Upper lobe of left lung (tissue), 6 donors: ENCODE data around the gene PHF21B. TPM values are rescaled to one million over a fixed set of nuclear protein-coding genes. Genes with fewer than 3 reads are reported as not detected.
A peak's percentile ranks its signal among the peaks of the same experiment; 100 is the strongest.

Experiments
- ATAC-seq, 2 donors: fragments of 200-7000 bp; cut with Tn5 transposase; one replicate each; pipeline ENCODE4 v1.9.1; 2022; ENCODE audit warnings: mild to moderate bottlenecking in 2 of 2, moderate library complexity in 2 of 2; ENCODE audit not compliant: low FRiP score in 2 of 2
- DNase-seq, 2 donors: peaks; one replicate each; pipeline ENCODE4 v3.0.0-alpha.2; 2019 to 2020
- H3K27ac ChIP-seq, 4 donors: fragments of 200-600 bp; sonication (generic); one replicate each; pipeline ENCODE4 v1.5.1; 2016 to 2019
- H3K27me3 ChIP-seq, 4 donors: fragments of 200-600 bp; sonication (generic); one replicate each; pipeline ENCODE4 v1.5.1; 2017 to 2019
- H3K36me3 ChIP-seq, 4 donors: fragments of 200-600 bp; sonication (generic); one replicate each; pipeline ENCODE4 v1.5.1; 2016 to 2019
- H3K4me1 ChIP-seq, 4 donors: fragments of 200-600 bp; sonication (generic); one replicate each; pipeline ENCODE4 v1.5.1; 2018 to 2019
- H3K4me3 ChIP-seq, 4 donors: fragments of 200-600 bp; sonication (generic); one replicate each; pipeline ENCODE4 v1.5.1; 2017 to 2019; ENCODE audit warnings: mild to moderate bottlenecking in 2 of 4, moderate library complexity in 1 of 4
- H3K9me3 ChIP-seq, 4 donors: fragments of 200-600 bp; sonication (generic); one replicate each; pipeline ENCODE4 v1.5.1; 2018 to 2019
- EP300 ChIP-seq, 4 donors: sonication (generic); formaldehyde crosslinking; IDR thresholded peaks; one replicate each; pipeline ENCODE4 v1.5.1; 2017; ENCODE audit warnings: antibody characterized with exemption in 4 of 4, control low read depth in 2 of 4
- POLR2A ChIP-seq, 4 donors: fragments of 450-650 bp; IDR thresholded peaks; one replicate each; pipeline ENCODE4 v1.5.1; 2016 to 2017; ENCODE audit warnings: antibody characterized with exemption in 4 of 4, mild to moderate bottlenecking in 2 of 4
- POLR2AphosphoS5 ChIP-seq, 2 donors: sonication (generic); formaldehyde crosslinking; IDR thresholded peaks; one replicate each; pipeline ENCODE4 v1.5.1; 2017; ENCODE audit warnings: antibody characterized with exemption in 2 of 2
- WGBS, 2 donors: methylation state at CpG; one replicate each; pipeline ENCODE4 v1.1.5; 2017 to 2018; 5-methylcytosine and 5-hydroxymethylcytosine counted together
- total RNA-seq, 6 donors: library from RNA; depleted of rRNA in 4 of 6; stranded (reverse); fragments of >200 nt in 4 of 6; gene quantifications; one replicate each; pipeline versions ENCODE4 v1.1.0 to v1.2.1, GENCODE V29; 2016 to 2021
- TF ChIP-seq, protein P1 (sequence below), 6 experiments: fragments of 450-650 bp in 4 of 6; fragments of 200-600 bp in 2 of 6; sonication (generic) in 2 of 6; IDR thresholded peaks; one replicate each; pipeline ENCODE4 v1.5.1; 2016 to 2019; ENCODE audit warnings: antibody characterized with exemption in 6 of 6
- donor health status: DM: no; HTN: no; CAD: no; lungs with moderate emphysema.
- donor health status: DM: no; HTN: yes; CAD: no; lungs with severe emphysema.

PHF21B gene
- total RNA-seq, 6 donors from 2014 or later: 0.06 to 0.24 TPM; not detected in 4

DNA sequence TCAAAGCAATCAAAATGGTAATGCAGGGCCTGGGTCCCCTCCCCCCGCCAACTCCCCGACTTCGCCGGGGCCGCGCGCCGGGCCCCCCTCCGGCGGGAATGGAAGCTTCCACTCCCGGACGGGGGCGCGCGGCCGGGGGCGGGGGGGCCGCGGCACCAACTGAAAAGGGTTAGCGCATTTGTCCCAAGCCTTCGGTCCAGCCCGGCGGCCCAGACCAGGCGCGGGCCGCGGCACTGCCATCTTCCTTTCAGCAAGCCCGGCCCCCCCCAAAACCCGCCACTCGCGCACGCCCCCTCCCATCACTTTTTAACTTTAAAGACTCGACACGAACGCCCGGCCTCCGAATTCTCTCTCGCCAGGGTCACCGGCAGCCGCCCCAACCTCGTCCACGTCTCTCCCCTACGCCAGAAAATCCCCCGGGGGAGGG is 2.8 kb downstream of the PHF21B start:
- H3K36me3 ChIP-seq: no peaks in the 10 kb centered on the region
- peak overlapping the region in 1 of 4 donors; percentile 47 for H3K27ac ChIP-seq
- peaks cover 28 to 46% (median 35%) of the 10 kb centered on the region in 4 donors for H3K4me1 ChIP-seq
- no peaks in the 10 kb centered on the region for H3K9me3 ChIP-seq
- WGBS, 2 donors: 2% methylated on average over 25 to 33 of the region's 44 CpGs
- no peak for ATAC-seq
- no peak for TF ChIP-seq EP300 (IDR thresholded peaks at IDR 0.05)
- TF ChIP-seq, protein P1, sequence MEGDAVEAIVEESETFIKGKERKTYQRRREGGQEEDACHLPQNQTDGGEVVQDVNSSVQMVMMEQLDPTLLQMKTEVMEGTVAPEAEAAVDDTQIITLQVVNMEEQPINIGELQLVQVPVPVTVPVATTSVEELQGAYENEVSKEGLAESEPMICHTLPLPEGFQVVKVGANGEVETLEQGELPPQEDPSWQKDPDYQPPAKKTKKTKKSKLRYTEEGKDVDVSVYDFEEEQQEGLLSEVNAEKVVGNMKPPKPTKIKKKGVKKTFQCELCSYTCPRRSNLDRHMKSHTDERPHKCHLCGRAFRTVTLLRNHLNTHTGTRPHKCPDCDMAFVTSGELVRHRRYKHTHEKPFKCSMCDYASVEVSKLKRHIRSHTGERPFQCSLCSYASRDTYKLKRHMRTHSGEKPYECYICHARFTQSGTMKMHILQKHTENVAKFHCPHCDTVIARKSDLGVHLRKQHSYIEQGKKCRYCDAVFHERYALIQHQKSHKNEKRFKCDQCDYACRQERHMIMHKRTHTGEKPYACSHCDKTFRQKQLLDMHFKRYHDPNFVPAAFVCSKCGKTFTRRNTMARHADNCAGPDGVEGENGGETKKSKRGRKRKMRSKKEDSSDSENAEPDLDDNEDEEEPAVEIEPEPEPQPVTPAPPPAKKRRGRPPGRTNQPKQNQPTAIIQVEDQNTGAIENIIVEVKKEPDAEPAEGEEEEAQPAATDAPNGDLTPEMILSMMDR (IDR thresholded peaks at IDR 0.05): no peak
- TF ChIP-seq POLR2A (IDR thresholded peaks at IDR 0.05): no peak
- no peak for TF ChIP-seq POLR2AphosphoS5 (IDR thresholded peaks at IDR 0.05)
- peak in 1 of 2 donors; percentile 83 for DNase-seq
- H3K4me3 ChIP-seq: peak overlapping the region in 3 of 4 donors; percentile 39 to 53 (median 49)
- H3K27me3 ChIP-seq: peaks cover 0 to 46% (median 25%) of the 10 kb centered on the region in 4 donors

DNA sequence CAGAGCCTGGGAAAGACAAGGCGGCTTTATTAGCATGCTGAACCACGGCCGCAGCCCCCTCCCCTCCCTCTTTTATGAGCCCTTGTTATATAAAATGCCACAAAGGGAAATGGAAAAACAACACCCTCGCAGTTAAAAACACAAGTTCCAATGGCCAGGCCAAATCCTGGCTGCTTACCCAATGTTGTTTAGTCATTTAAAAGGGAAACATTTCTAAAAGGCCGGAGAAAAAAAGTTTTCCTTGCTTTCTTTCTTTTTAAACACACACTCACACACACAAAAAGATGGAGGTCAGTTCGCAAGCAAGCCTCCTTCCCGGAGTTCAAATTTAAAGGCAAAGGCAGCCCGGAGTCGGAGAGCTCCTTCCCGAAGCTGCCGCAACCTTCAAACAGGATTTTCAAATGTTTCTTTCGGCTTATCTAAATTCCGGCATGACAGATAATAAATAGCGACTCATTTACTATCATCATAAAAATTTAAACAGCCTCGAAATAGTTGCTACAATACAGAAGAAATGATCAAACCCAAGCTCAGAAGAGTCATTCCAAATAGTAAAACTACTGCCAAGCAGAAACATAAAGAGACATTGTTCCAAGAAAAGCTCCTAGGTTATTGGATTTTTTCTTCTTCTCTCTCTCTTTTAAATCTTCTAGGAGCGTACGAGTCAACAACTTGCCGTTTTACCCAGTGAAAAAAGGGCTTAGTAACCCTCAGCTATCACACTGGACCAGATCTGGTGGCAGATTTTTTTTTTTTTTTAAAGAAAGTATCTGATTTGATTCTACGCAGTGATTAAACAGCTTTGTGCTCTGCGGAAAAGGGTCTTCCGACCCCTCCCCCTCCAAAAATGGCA is 3.5 kb downstream of the PHF21B start:
- Histone ChIP-seq H3K9me3 (no peaks in the 10 kb centered on the region), H3K36me3 (no peaks in the 10 kb centered on the region), H3K4me1 (peaks cover 28 to 46% (median 35%) of the 10 kb centered on the region in 4 donors), H3K27ac (no peak overlapping the region), H3K27me3 (peaks cover 0 to 40% (median 23%) of the 10 kb centered on the region in 4 donors), H3K4me3 (peak overlapping the region in 3 of 4 donors; percentile 39 to 53 (median 49))
- no peak for ATAC-seq
- DNase-seq: no peak
- 6 to 8% methylated on average over 21 of the region's 21 CpGs for WGBS, 2 donors
- TF ChIP-seq EP300 (IDR thresholded peaks at IDR 0.05): no peak
- TF ChIP-seq POLR2A (IDR thresholded peaks at IDR 0.05): no peak
- TF ChIP-seq, protein P1 (IDR thresholded peaks at IDR 0.05): no peak
- TF ChIP-seq POLR2AphosphoS5 (IDR thresholded peaks at IDR 0.05): no peak

DNA sequence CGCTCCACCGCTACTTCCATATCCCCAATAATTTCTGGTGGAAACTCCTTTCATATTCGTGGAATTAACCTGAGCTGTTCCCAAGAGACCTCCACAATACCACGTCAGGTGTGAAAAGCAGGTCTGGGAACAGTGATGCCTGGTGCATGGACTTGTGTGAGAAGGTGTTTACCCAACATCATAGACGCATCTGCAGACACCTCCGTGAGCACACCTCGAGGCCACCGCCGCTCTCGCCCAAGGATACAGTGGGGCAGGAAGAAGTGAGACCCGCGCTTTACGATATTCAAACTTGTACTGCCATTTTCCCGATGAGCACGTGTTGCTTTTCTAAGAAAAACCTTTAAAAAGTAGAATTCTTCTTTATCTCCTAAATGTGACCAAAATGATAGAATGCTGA is 8.2 kb downstream of the PHF21B start:
- H3K9me3 ChIP-seq: no peaks in the 10 kb centered on the region
- DNase-seq (no peak), ATAC-seq (no peak)
- no peaks in the 10 kb centered on the region for H3K36me3 ChIP-seq
- peaks cover 0 to 6% (median under 1%) of the 10 kb centered on the region in 4 donors for H3K27me3 ChIP-seq
- WGBS, 2 donors: 89 to 93% methylated on average over 15 of the region's 15 CpGs
- no peak for TF ChIP-seq POLR2A (IDR thresholded peaks at IDR 0.05)
- no peak for TF ChIP-seq EP300 (IDR thresholded peaks at IDR 0.05)
- TF ChIP-seq, protein P1 (IDR thresholded peaks at IDR 0.05): no peak
- TF ChIP-seq POLR2AphosphoS5 (IDR thresholded peaks at IDR 0.05): no peak
- H3K4me1 ChIP-seq: peaks cover 0 to 6% (median 2%) of the 10 kb centered on the region in 4 donors
- no peak overlapping the region for H3K27ac ChIP-seq
- no peak overlapping the region for H3K4me3 ChIP-seq

DNA sequence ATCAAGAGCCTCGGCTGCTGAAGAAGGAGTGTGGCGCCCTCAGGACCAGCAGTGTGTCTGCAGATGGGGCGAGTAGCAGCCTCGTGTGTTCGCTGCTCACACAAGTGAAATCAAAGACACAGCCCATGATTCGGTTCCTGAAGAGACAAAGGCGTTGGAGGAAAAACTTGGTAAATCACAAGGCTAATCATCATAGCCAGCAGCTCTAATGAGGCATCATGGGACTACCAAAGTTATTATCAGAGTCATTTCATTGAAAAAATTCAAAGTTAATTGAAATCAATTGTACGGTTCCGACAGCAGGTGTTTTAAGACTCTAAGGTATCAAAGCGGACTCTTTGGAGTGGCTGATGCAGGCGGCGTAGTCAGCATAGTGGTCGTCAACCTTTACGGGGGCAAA is 9.5 kb downstream of the PHF21B start:
- Histone ChIP-seq H3K4me1 (no peaks in the 10 kb centered on the region), H3K36me3 (no peaks in the 10 kb centered on the region), H3K27ac (no peak overlapping the region), H3K4me3 (no peak overlapping the region), H3K9me3 (no peaks in the 10 kb centered on the region), H3K27me3 (no peaks in the 10 kb centered on the region)
- no peak for TF ChIP-seq POLR2AphosphoS5 (IDR thresholded peaks at IDR 0.05)
- 89 to 94% methylated on average over 14 of the region's 14 CpGs for WGBS, 2 donors
- ATAC-seq: no peak
- DNase-seq: no peak

DNA sequence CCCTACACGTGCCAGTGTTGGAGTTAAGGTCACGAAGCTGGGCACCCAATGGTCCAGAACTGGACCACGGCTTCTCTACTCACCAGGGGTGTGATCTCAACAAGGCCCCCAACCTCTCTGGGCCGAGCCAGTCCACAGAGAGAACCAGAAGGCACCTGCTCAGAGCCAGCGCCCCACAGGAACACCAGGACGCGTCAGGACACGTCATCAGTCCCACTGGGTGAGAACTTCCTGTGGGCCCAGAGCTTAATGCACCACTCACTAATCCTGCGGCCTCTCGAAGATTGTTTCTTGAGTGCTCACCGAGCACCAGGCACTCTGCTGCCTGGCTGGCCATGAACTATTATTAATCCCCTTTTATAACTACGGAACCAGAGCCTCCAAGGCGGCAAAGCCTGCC is 10.1 kb downstream of the PHF21B start:
- H3K4me3 ChIP-seq: no peak overlapping the region
- WGBS, 2 donors: 83 to 93% methylated on average over 9 to 13 of the region's 13 CpGs
- no peaks in the 10 kb centered on the region for H3K27me3 ChIP-seq
- TF ChIP-seq, protein P1 (IDR thresholded peaks at IDR 0.05): no peak
- TF ChIP-seq POLR2AphosphoS5 (IDR thresholded peaks at IDR 0.05) (no peak), POLR2A (IDR thresholded peaks at IDR 0.05) (no peak), EP300 (IDR thresholded peaks at IDR 0.05) (no peak)
- H3K36me3 ChIP-seq: no peaks in the 10 kb centered on the region
- no peak for ATAC-seq
- H3K27ac ChIP-seq: no peak overlapping the region
- H3K9me3 ChIP-seq: no peaks in the 10 kb centered on the region
- no peaks in the 10 kb centered on the region for H3K4me1 ChIP-seq
- DNase-seq: no peak
